Left lung (tissue), 10 donors: ENCODE measurements around the gene TEDC2. TPM values are rescaled to one million over a fixed set of nuclear protein-coding genes. Genes with fewer than 3 reads are reported as not detected.

ENCODE experiments used
- ATAC-seq: fragments of 200-7000 bp; cut with Tn5 transposase; one replicate; pipeline ENCODE4 v1.9.1; 2020; ENCODE audit warnings: moderate library complexity
- DNase-seq, 4 donors: peaks; one replicate each; pipeline ENCODE4 v3.0.0-alpha.2; 2013 to 2020
- H3K27ac ChIP-seq, 2 donors: fragments of 200-600 bp; sonication (generic) in 1 of 2; one replicate each; pipeline versions ENCODE4 v1.5.0 to v1.8.0; 2020 to 2021
- H3K27me3 ChIP-seq, 2 donors: fragments of 200-600 bp; sonication (generic) in 1 of 2; one replicate each; pipeline versions ENCODE4 v1.5.0 to v1.8.0; 2020 to 2021
- H3K36me3 ChIP-seq, 2 donors: fragments of 200-600 bp; sonication (generic) in 1 of 2; one replicate each; pipeline versions ENCODE4 v1.5.0 to v1.8.0; 2020 to 2021
- H3K4me1 ChIP-seq, 2 donors: fragments of 200-600 bp; one replicate each; pipeline ENCODE4 v1.8.0; 2021
- H3K4me3 ChIP-seq, 2 donors: fragments of 200-600 bp; sonication (generic) in 1 of 2; one replicate each; pipeline versions ENCODE4 v1.5.0 to v1.8.0; 2020 to 2021; ENCODE audit warnings: mild to moderate bottlenecking in 1 of 2
- H3K9me3 ChIP-seq, 2 donors: fragments of 200-600 bp; sonication (generic) in 1 of 2; one replicate each; pipeline versions ENCODE4 v1.5.0 to v1.8.0; 2020 to 2021
- CTCF ChIP-seq, 2 donors: fragments of 200-600 bp; sonication (generic) in 1 of 2; IDR thresholded peaks; one replicate each; pipeline versions ENCODE4 v1.5.0 to v1.8.0; 2021; ENCODE audit warnings: antibody characterized with exemption in 2 of 2
- intact Hi-C, 2 donors: fragments of 100-400 bp; cut with DNase I; formaldehyde crosslinking; loops; one replicate each; pipeline versions ENCODE4 v1.11.2 to v1.14.2; 2022
- polyA plus RNA-seq, 6 donors: library from polyadenylated mRNA; unstranded; fragments of 120-200 nt; gene quantifications; one replicate each; pipeline ENCODE4 v1.2.1, GENCODE V29; 2013; ENCODE audit not compliant: insufficient read length in 6 of 6
- total RNA-seq, 2 donors: library from RNA; stranded (reverse); fragmentation: NEBNext Ultra II Directional; extraction: Animal tissue kit (Norgen Biotek cat#: 25700); gene quantifications; one replicate each; pipeline ENCODE4 v1.2.1, GENCODE V29; 2021
- donor health status: DM: no; HTN: yes; CAD: no.
- donor health status: DM: no; HTN: no; CAD: no.

Gene TEDC2
- total and polyA plus RNA-seq, 8 donors, result 4.0 to 10.9 (median 8.3) TPM

GRCh38 chr16:2427526-2427925 lies 32.4 kb upstream of the TEDC2 start:
- ATAC-seq, result no peak

GRCh38 chr16:2428051-2428783 lies 31.7 kb upstream of the TEDC2 start:
- DNase-seq (peak in 2 of 4 donors; percentile 28 to 47), ATAC-seq (peak; percentile 59)
- Histone ChIP-seq H3K27me3 (no peaks in the 10 kb centered on the region), H3K27ac (peak overlapping the region in 1 of 2 donors; percentile 64), H3K4me3 (peak overlapping the region; percentile 91 to 95), H3K9me3 (no peaks in the 10 kb centered on the region), H3K4me1 (peaks cover 0 to 24% of the 10 kb centered on the region in 2 donors), H3K36me3 (peaks cover 0 to 11% of the 10 kb centered on the region in 2 donors)
- TF ChIP-seq CTCF (IDR thresholded peaks at IDR 0.05), result no peak
- intact Hi-C loops, result no loop called here

More at GRCh38 chr16:2427526-2427925, 32.4 kb upstream of the TEDC2 start:
- peaks cover 0 to 4% of the 10 kb centered on the region in 2 donors for H3K36me3 ChIP-seq
- DNase-seq, result no peak
- H3K27me3 ChIP-seq, result no peaks in the 10 kb centered on the region
- TF ChIP-seq CTCF (IDR thresholded peaks at IDR 0.05), result no peak
- intact Hi-C loops, result no loop called here
- no peaks in the 10 kb centered on the region for H3K9me3 ChIP-seq
- H3K4me1 ChIP-seq, result peaks cover 0 to 24% of the 10 kb centered on the region in 2 donors
- no peak overlapping the region for H3K27ac ChIP-seq
- no peak overlapping the region for H3K4me3 ChIP-seq

- Histone ChIP-seq H3K27ac (peak overlapping the region; percentile 64 to 70), H3K4me1 (peaks cover 0 to 24% of the 10 kb centered on the region in 2 donors), H3K27me3 (no peaks in the 10 kb centered on the region), H3K4me3 (peak overlapping the region; percentile 91 to 95), H3K36me3 (peaks cover 0 to 16% of the 10 kb centered on the region in 2 donors), H3K9me3 (no peaks in the 10 kb centered on the region)
- no peak for TF ChIP-seq CTCF (IDR thresholded peaks at IDR 0.05)
- intact Hi-C loops, result no loop called here
- DNase-seq (no peak), ATAC-seq (peak; percentile 54)
Measured at GRCh38 chr16:2428784-2429033, 31.2 kb upstream of the TEDC2 start.

- H3K27me3 ChIP-seq, result no peaks in the 10 kb centered on the region
- peak; percentile 98 for ATAC-seq
- intact Hi-C loops, result no loop called here
- H3K4me1 ChIP-seq, result peaks cover 0 to 24% of the 10 kb centered on the region in 2 donors
- TF ChIP-seq CTCF (IDR thresholded peaks at IDR 0.05), result peak in 1 of 2 donors; percentile 18
- H3K27ac ChIP-seq, result peak within 1 kb of the TSS; percentile 64 to 70
- H3K4me3 ChIP-seq, result peak within 1 kb of the TSS; percentile 91 to 95
- peak; percentile 96 to 99 (median 98) for DNase-seq
- peaks cover 0 to 21% of the 10 kb centered on the region in 2 donors for H3K36me3 ChIP-seq
- no peaks in the 10 kb centered on the region for H3K9me3 ChIP-seq
Measured at GRCh38 chr16:2429034-2429770, 30.7 kb upstream of the TEDC2 start, which contains the start of gene CCNF. Gene CCNF (plus strand): TSS chr16:2429447. CDS start chr16:2429482, 35 bp downstream.
